HepG2 (cell line): ENCODE results near the gene PNPLA1.

Source experiments
- CHD4 ChIP-seq: fragments of 200-600 bp; sonication (generic); IDR thresholded peaks from 2 replicates; pipeline ENCODE4 v1.7.0; 2017; ENCODE audit warnings: mild to moderate bottlenecking, low read length, borderline replicate concordance
- EHMT2 ChIP-seq: fragments of 200-600 bp; sonication (generic); IDR thresholded peaks from 2 replicates; pipeline ENCODE4 v1.7.0; 2017; ENCODE audit warnings: antibody characterized with exemption, low read depth, low read length, borderline replicate concordance
- EP300 ChIP-seq, 3 experiments: sonication (generic) in 1 of 3; formaldehyde crosslinking in 1 of 3; IDR thresholded peaks; 2 replicates each; pipeline versions ENCODE4 v1.5.1 to v1.6.1; 2011 to 2020; ENCODE audit warnings: low read depth in 2 of 3, low read length in 2 of 3, borderline replicate concordance in 1 of 3, improper control_type of control experiment in 1 of 3, mild to moderate bottlenecking in 1 of 3, missing genetic modification reagents in 1 of 3, moderate library complexity in 1 of 3
- EZH2 ChIP-seq: conservative IDR thresholded peaks from 2 replicates; pipeline ENCODE4 v1.6.1; 2012; ENCODE audit warnings: mild to moderate bottlenecking, low read depth, low read length, moderate library complexity
- HNRNPLL ChIP-seq: fragments of 200-400 bp; formaldehyde crosslinking; IDR thresholded peaks from 2 replicates; pipeline ENCODE4 v1.6.1; 2017; ENCODE audit warnings: mild to moderate bottlenecking, low read depth, low read length; ENCODE audit not compliant: poor library complexity, severe bottlenecking
- KDM2A ChIP-seq: sonication (generic); formaldehyde crosslinking; IDR thresholded peaks from 2 replicates; pipeline ENCODE4 v1.4.0; 2020; ENCODE audit warnings: low read depth, missing genetic modification reagents, borderline replicate concordance
- XRCC5 ChIP-seq: fragments of 200-400 bp; formaldehyde crosslinking; optimal IDR thresholded peaks from 2 replicates; pipeline ENCODE3; 2017; ENCODE audit warnings: mild to moderate bottlenecking, low read length
- ZNF10 ChIP-seq: sonication (generic); formaldehyde crosslinking; IDR thresholded peaks from 2 replicates; pipeline ENCODE4 v1.4.0; 2020; ENCODE audit warnings: mild to moderate bottlenecking, low read depth, missing genetic modification reagents, borderline replicate concordance
- ZNF335 ChIP-seq: sonication (generic); formaldehyde crosslinking; IDR thresholded peaks from 2 replicates; pipeline ENCODE4 v1.4.0; 2020; ENCODE audit warnings: missing genetic modification reagents
- ZNF720 ChIP-seq: sonication (generic); formaldehyde crosslinking; IDR thresholded peaks from 2 replicates; pipeline ENCODE4 v1.4.0; 2020; ENCODE audit warnings: missing genetic modification reagents
- ZNF773 ChIP-seq: sonication (generic); formaldehyde crosslinking; IDR thresholded peaks from 2 replicates; pipeline ENCODE4 v1.4.0; 2020; ENCODE audit warnings: missing genetic modification reagents, borderline replicate concordance
- TF ChIP-seq, protein P1 (sequence below): sonication (generic); formaldehyde crosslinking; conservative IDR thresholded peaks from 2 replicates; pipeline ENCODE4 v1.8.1; 2023; ENCODE audit warnings: missing genetic modification reagents
- TF ChIP-seq, protein P2 (sequence below): sonication (generic); formaldehyde crosslinking; IDR thresholded peaks from 2 replicates; pipeline ENCODE4 v1.5.0; 2020; ENCODE audit warnings: mild to moderate bottlenecking, missing genetic modification reagents, moderate library complexity
- TF ChIP-seq, protein P3 (sequence below): sonication (generic); formaldehyde crosslinking; conservative IDR thresholded peaks from 2 replicates; pipeline ENCODE4 v1.4.0; 2020; ENCODE audit warnings: missing genetic modification reagents

DNA sequence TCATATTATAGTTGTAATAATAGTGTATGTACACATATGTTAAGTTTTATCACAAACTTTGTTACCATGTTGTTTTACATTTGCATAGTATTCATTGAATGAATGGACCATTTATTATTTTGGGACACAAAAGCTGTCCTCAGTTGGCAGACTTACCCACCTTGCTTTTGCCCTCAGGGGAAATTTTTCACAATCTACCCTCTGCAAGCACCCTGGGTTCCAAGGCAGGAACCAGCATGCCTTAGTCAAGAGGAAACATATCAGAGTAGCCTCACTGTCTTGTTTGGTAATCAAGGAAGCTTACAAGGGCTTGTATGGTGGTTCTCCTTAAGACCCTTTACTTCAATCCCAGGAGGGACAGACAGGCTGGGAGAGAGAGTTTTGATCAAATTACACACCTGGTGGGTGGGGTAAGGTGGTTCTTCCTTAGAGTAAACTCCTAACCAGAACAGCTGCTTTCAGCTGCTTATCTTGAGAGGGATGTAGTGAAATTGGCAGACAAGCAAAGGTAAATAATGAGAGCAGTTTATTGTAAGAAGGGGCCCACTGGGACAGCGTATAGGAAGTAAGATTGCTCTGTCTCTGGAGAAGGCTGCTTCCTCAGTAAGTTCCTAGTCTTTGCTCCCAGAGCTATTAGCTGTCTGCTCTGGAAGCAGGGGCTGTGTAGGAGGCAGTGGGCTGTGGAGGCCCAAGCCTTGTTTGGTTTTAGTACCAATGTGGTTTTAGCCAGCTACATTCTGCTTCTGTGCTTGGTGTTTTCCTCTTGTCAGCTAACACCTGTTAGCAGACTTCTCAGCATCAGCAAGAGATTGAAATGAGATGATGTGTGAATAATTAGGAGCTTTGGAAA is 42.3 kb upstream of the PNPLA1 start:
- TF ChIP-seq ZNF335 (CRISPR knock-in tag) (no peak), ZNF10 (CRISPR knock-in tag) (no peak), HNRNPLL (no peak), KDM2A (CRISPR knock-in tag) (no peak), EHMT2 (no peak), ZNF773 (CRISPR knock-in tag) (no peak), CHD4 (no peak), ZNF720 (no peak), EP300 (IDR thresholded peaks at IDR 0.05; ENCODE audit: low read depth in 2 of 2, low read length in 2 of 2) (no peak), EP300 (CRISPR knock-in tag; IDR thresholded peaks at IDR 0.05; ENCODE audit: borderline replicate concordance) (no peak), EZH2 (no peak), XRCC5 (no peak)
- TF ChIP-seq, protein P1, sequence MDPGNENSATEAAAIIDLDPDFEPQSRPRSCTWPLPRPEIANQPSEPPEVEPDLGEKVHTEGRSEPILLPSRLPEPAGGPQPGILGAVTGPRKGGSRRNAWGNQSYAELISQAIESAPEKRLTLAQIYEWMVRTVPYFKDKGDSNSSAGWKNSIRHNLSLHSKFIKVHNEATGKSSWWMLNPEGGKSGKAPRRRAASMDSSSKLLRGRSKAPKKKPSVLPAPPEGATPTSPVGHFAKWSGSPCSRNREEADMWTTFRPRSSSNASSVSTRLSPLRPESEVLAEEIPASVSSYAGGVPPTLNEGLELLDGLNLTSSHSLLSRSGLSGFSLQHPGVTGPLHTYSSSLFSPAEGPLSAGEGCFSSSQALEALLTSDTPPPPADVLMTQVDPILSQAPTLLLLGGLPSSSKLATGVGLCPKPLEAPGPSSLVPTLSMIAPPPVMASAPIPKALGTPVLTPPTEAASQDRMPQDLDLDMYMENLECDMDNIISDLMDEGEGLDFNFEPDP = no peak
- TF ChIP-seq, protein P2, sequence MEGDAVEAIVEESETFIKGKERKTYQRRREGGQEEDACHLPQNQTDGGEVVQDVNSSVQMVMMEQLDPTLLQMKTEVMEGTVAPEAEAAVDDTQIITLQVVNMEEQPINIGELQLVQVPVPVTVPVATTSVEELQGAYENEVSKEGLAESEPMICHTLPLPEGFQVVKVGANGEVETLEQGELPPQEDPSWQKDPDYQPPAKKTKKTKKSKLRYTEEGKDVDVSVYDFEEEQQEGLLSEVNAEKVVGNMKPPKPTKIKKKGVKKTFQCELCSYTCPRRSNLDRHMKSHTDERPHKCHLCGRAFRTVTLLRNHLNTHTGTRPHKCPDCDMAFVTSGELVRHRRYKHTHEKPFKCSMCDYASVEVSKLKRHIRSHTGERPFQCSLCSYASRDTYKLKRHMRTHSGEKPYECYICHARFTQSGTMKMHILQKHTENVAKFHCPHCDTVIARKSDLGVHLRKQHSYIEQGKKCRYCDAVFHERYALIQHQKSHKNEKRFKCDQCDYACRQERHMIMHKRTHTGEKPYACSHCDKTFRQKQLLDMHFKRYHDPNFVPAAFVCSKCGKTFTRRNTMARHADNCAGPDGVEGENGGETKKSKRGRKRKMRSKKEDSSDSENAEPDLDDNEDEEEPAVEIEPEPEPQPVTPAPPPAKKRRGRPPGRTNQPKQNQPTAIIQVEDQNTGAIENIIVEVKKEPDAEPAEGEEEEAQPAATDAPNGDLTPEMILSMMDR (CRISPR knock-in tag) = no peak
- TF ChIP-seq, protein P3, sequence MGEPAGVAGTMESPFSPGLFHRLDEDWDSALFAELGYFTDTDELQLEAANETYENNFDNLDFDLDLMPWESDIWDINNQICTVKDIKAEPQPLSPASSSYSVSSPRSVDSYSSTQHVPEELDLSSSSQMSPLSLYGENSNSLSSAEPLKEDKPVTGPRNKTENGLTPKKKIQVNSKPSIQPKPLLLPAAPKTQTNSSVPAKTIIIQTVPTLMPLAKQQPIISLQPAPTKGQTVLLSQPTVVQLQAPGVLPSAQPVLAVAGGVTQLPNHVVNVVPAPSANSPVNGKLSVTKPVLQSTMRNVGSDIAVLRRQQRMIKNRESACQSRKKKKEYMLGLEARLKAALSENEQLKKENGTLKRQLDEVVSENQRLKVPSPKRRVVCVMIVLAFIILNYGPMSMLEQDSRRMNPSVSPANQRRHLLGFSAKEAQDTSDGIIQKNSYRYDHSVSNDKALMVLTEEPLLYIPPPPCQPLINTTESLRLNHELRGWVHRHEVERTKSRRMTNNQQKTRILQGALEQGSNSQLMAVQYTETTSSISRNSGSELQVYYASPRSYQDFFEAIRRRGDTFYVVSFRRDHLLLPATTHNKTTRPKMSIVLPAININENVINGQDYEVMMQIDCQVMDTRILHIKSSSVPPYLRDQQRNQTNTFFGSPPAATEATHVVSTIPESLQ (CRISPR knock-in tag) = no peak
